Measurements from ENCODE around the gene MGAT4B.

- no peak for TF ChIP-seq EZH2phosphoT487 (IDR thresholded peaks at IDR 0.05; ENCODE audit: borderline replicate concordance, low read depth, low read length)
- TF ChIP-seq CTCF (conservative IDR thresholded peaks at IDR 0.05; ENCODE audit: low read length) = no peak
Measured at GRCh38 chr5:179840766-179841165, 34.1 kb upstream of the MGAT4B start.
